HG02588 (cell line): ENCODE measurements around the gene FGA.
A peak's percentile ranks its signal among the peaks of the same experiment; 100 is the strongest.

ENCODE experiments used
- ATAC-seq: cut with Tn5 transposase; IDR thresholded peaks from one replicate; pipeline ENCODE4 v1.9.1; 2021; ENCODE audit warnings: mild to moderate bottlenecking, moderate library complexity; ENCODE audit not compliant: unreplicated experiment

FGA gene

DNA sequence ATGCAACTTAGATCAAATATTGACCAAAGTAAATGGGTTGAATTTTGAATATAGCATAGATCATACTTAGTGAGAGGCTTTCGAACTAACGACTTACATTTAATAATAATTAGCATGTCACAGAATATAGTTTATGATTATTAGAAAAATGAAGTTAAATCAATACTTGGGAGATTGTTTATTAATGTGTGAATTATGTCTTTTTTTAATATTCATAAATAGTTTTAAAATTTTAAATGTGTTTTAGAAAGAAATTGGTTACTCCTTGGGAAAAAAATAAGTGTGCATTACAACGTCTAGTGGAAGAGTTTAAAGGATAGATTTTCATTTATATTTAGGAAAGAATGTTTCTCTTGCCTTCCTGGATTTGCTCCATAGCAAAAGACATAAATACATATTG is 7.3 kb downstream of the FGA start:
- ATAC-seq = no peak

GRCh38 chr4:154582723-154583122 is 7.8 kb downstream of the FGA start:
- ATAC-seq = no peak

DNA sequence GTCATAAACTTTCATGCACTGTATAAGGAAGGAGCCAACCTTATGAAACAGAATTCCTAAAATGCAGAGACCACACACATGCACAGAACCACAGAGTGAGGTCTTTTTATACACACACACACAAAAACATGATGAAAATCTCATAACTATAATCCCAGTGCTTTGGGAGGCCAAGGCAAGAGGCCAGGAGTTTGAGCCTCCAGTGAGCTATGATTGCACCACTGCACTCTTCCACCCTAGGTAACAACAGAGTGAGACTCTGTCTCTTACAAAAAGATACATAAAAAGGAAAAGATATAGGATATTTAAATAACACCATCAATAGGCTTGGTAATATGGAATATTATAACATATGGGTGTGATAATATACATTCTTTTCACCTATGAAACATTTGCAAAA is 10.6 kb downstream of the FGA start:
- no peak for ATAC-seq

GRCh38 chr4:154578919-154579318 is 11.6 kb downstream of the FGA start:
- no peak for ATAC-seq

DNA sequence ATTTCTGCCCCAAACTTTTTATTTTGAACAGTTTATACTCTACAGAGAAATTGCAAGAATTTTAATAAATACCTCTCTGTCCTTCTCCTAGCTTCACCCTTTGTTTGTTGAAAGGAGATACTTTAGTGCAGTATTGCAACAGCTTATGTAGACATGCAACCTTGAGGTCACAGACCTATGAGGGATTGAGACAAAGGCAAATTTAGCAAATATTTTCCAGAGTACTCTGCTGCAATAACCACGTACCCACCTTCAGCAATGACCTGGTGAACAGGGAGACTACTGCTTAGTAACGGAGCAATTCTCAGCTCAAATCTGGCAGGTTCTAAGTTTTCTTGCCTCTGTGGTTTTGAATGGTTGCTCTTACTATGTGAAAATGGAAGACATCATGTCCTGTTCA is 13.2 kb downstream of the FGA start:
- no peak for ATAC-seq

- no peak for ATAC-seq
Observed at GRCh38 chr4:154574311-154574710, 16.2 kb downstream of the FGA start.

DNA sequence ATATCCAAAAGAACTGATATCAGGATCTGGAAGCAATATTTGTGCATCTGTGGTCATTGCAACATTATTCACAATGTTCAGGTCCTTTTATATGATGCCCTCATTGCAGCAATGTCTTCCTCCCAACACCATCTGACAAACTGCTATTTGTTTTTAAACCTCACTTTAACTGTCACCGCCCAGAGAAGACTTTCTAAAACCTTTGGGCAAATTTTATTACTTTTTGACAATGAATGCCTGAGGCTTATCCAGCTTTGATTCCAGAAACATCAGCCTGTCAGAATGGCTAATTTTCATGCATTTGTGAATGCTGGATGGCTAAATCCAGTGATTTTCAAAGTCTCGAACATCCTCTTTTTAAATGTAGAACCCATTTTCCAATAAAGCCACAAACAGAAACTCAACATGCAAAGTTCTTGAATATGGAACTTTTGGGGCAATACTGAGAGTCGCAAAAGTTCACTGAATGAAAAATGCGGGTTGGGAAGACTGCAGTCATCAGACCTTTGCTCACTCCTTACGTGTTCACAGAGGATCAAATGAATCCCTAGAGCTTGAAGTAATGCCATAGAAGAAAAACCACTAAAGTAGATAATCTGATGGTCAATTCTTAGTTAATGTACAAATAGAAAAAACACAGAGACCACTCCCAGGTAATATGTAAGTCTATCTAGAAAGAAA is 17.2 kb downstream of the FGA start:
- ATAC-seq = no peak

DNA sequence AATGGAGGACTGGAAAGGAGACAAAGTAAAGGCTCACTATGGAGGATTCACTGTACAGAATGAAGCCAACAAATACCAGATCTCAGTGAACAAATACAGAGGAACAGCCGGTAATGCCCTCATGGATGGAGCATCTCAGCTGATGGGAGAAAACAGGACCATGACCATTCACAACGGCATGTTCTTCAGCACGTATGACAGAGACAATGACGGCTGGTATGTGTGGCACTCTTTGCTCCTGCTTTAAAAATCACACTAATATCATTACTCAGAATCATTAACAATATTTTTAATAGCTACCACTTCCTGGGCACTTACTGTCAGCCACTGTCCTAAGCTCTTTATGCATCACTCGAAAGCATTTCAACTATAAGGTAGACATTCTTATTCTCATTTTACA is 21.0 kb downstream of the FGA start:
- ATAC-seq = no peak

GRCh38 chr4:154569028-154569427 is 21.5 kb downstream of the FGA start:
- ATAC-seq = no peak

DNA sequence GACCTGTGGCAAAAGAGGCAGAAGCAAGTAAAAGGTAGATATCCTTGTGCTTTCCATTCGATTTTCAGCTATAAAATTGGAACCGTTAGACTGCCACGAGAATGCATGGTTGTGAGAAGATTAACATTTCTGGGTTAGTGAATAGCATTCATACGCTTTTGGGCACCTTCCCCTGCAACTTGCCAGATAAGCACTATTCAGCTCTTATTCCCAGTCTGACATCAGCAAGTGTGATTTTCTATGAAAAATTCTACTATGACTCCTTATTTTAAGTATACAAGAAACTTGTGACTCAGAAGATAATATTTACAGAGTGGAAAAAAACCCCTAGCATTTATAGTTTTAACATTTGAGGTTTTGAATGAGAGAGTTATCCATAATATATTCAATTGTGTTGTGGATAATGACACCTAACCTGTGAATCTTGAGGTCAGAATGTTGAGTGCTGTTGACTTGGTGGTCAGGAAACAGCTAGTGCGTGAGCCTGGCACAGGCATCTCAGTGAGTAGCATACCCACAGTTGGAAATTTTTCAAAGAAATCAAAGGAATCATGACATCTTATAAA is 23.8 kb downstream of the FGA start:
- no peak for ATAC-seq

DNA sequence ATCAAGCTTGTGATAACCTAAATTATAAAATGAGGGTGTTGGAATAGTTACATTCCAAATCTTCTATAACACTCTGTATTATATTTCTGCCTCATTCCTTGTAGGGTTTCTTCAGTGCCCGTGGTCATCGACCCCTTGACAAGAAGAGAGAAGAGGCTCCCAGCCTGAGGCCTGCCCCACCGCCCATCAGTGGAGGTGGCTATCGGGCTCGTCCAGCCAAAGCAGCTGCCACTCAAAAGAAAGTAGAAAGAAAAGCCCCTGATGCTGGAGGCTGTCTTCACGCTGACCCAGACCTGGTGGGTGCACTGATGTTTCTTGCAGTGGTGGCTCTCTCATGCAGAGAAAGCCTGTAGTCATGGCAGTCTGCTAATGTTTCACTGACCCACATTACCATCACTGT is 24.8 kb downstream of the FGA start:
- no peak for ATAC-seq

DNA sequence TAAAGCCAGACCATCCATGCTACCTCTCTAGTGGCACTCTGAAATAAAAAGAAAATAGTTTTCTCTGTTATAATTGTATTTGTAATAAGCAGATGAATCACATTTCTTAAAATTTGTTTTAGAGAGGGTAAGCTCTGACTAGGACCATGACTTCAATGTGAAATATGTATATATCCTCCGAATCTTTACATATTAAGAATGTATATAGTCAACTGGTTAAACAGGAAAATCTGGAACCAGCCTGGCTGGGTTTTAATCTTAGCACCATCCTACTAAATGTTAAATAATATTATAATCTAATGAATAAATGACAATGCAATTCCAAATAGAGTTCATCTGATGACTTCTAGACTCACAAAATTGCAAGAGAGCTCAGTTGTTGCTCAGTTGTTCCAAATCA is 26.2 kb downstream of the FGA start:
- ATAC-seq = no peak

GRCh38 chr4:154562697-154563254 is 27.8 kb downstream of the FGA start, which contains the start of gene FGB:
FGB (plus strand) TSS chr4:154563011; CDS start chr4:154563019, 8 bp downstream.
- no peak for ATAC-seq

- ATAC-seq = no peak
Observed at GRCh38 chr4:154560824-154561231, 29.7 kb downstream of the FGA start.

- ATAC-seq = no peak
Observed at GRCh38 chr4:154560419-154560801, 30.1 kb downstream of the FGA start.

- ATAC-seq = peak; percentile 91
Observed at GRCh38 chr4:154559494-154560418, 30.8 kb downstream of the FGA start.

DNA sequence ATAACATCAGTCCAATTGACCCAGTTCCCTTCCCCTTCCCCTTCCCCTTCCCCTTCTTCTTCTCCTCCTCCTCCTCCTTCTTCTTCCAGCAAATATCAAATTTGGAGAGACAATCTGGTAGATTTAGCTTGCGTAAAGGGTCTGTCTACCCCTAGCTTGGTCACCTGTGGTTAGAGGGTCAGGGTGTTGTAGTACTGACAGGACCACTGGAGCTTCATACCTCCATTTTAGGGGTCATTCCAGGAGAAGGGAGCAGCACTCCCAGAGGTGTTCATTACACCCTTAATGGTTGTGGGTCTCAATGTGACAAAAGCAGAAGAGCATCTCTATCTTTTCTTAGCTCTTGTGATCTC is 31.4 kb downstream of the FGA start:
- ATAC-seq = no peak

- peak; percentile 52 for ATAC-seq
Observed at GRCh38 chr4:154551872-154552686, 38.5 kb downstream of the FGA start.

DNA sequence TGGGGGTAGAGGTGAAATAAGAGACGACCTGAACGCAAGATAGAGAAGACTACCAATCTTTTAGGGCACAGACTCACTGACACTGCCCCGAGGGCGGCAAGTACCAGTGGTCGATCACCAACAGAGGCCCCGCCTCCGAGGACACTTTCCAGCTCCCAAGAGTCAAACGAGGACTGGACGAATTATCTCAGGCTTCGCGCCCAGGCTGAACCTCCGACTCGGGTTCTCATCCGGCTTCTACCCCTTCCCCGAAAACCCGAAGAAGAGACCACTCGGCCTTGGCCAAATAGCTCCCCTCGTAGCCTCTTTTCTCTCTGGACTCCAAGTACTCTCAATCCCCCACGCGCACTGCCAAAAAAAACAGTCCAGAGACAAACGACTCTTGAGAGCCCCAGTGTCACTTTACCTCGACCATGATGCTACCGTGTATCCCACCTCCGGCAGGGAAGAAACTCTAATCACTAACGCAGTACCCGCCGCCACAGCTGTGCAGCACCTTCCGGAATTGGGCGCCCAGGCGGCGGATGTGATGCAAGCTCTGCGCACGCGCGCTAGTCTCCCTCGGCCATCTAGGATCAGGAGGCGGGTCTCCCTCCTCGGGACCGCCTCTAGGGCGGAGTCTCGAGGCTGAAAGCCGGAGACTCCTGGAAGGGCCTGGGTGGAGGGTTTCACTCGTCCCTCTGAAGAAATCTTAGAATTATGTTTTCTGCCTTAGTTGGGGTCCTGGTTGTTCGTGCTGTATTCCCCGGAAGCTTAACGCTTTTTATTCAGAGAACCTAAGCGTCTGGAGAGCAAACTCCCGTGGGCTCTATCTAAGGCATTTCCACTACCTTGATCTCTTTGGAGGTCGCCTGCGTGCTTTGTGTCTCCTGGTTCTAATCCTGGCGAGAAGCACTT is 40.4 kb downstream of the FGA start, which contains the start of gene PLRG1:
PLRG1 (minus strand) TSS at position 507 of the 897 bp plus-strand sequence; CDS start at position 415, 92 bp downstream.
- ATAC-seq = peak; percentile 98

GRCh38 chr4:154545689-154546088 is 44.9 kb downstream of the FGA start:
- no peak for ATAC-seq
